Ovary (tissue), 3 donors: ENCODE data around the gene SERINC3.

Experiments
- EP300 ChIP-seq: sonication (generic); formaldehyde crosslinking; IDR thresholded peaks from one replicate; pipeline ENCODE4 v1.6.1; 2017; ENCODE audit warnings: antibody characterized with exemption
- POLR2A ChIP-seq: fragments of 450-650 bp; IDR thresholded peaks from one replicate; pipeline ENCODE4 v1.6.1; 2017; ENCODE audit warnings: antibody characterized with exemption, mild to moderate bottlenecking, moderate library complexity
- TF ChIP-seq, protein P1 (sequence below), 3 donors: fragments of 450-650 bp in 2 of 3; fragments of 200-600 bp in 1 of 3; IDR thresholded peaks; one replicate each; pipeline versions ENCODE4 v1.5.1 to v1.8.0; 2016 to 2022; ENCODE audit warnings: antibody characterized with exemption in 3 of 3, mild to moderate bottlenecking in 1 of 3
- donor health status: DM: no; HTN: no; CAD: no.

DNA sequence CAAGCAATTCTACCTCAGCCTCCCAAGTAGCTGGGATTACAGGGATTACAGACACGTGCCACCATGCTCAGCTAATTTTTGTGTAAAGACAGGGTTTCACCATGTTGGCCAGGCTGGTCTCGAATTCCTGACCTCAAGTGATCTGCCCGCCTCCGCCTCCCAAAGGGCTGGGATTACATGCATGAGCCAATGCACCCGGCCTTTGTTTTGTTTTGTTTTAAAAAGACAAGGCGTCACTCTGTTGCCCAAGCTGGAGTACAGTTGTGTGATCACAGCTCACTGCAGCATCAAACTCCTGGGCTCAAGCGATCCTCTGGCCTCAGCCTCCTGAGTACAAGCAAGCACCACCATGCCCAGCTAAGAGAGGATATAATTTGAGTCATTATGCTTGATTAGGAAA is 5.4 kb downstream of the SERINC3 start:
- no peak for TF ChIP-seq EP300
- TF ChIP-seq, protein P1, sequence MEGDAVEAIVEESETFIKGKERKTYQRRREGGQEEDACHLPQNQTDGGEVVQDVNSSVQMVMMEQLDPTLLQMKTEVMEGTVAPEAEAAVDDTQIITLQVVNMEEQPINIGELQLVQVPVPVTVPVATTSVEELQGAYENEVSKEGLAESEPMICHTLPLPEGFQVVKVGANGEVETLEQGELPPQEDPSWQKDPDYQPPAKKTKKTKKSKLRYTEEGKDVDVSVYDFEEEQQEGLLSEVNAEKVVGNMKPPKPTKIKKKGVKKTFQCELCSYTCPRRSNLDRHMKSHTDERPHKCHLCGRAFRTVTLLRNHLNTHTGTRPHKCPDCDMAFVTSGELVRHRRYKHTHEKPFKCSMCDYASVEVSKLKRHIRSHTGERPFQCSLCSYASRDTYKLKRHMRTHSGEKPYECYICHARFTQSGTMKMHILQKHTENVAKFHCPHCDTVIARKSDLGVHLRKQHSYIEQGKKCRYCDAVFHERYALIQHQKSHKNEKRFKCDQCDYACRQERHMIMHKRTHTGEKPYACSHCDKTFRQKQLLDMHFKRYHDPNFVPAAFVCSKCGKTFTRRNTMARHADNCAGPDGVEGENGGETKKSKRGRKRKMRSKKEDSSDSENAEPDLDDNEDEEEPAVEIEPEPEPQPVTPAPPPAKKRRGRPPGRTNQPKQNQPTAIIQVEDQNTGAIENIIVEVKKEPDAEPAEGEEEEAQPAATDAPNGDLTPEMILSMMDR (IDR thresholded peaks at IDR 0.05) = no peak
- TF ChIP-seq POLR2A = no peak
